Lung (tissue), 12 donors: ENCODE measurements around the gene PRRX2. TPM values are rescaled to one million over a fixed set of nuclear protein-coding genes. Genes with fewer than 3 reads are reported as not detected.
A peak's percentile ranks its signal among the peaks of the same experiment; 100 is the strongest.

Source experiments
- ATAC-seq: fragments of 200-7000 bp; cut with Tn5 transposase; one replicate; pipeline ENCODE4 v1.9.1; 2020; ENCODE audit warnings: moderate number of reproducible peaks; ENCODE audit not compliant: insufficient read depth, low FRiP score
- DNase-seq, 3 donors: peaks; one replicate each; pipeline ENCODE4 v3.0.0-alpha.2; 2013 to 2017
- H3K27ac ChIP-seq, 2 donors: one replicate each; pipeline ENCODE4 v1.5.1; 2013; ENCODE audit warnings: mild to moderate bottlenecking in 2 of 2, moderate library complexity in 2 of 2, control low read depth in 1 of 2, inconsistent platforms in 1 of 2, low read depth in 1 of 2, low read length in 1 of 2
- H3K27me3 ChIP-seq, 3 donors: one replicate each; pipeline ENCODE4 v1.5.1; 2013; ENCODE audit warnings: low read length in 2 of 3; ENCODE audit not compliant: control insufficient read depth in 3 of 3, insufficient read depth in 3 of 3
- H3K36me3 ChIP-seq, 4 donors: one replicate each; pipeline ENCODE4 v1.5.1; 2013; ENCODE audit warnings: low read length in 4 of 4, mild to moderate bottlenecking in 1 of 4, moderate library complexity in 1 of 4; ENCODE audit not compliant: control insufficient read depth in 4 of 4, insufficient read depth in 4 of 4
- H3K4me1 ChIP-seq, 5 donors: one replicate each; pipeline ENCODE4 v1.5.1; 2013; ENCODE audit warnings: low read length in 5 of 5, mild to moderate bottlenecking in 2 of 5, moderate library complexity in 1 of 5; ENCODE audit not compliant: control insufficient read depth in 5 of 5, insufficient read depth in 5 of 5
- H3K4me3 ChIP-seq: one replicate; pipeline ENCODE4 v1.5.1; 2013; ENCODE audit warnings: mild to moderate bottlenecking, control low read depth, moderate library complexity
- H3K9ac ChIP-seq, 2 donors: one replicate each; pipeline ENCODE4 v1.5.1; 2013; ENCODE audit warnings: low read length in 2 of 2, control low read depth in 1 of 2; ENCODE audit not compliant: insufficient read depth in 1 of 2
- H3K9me3 ChIP-seq, 4 donors: one replicate each; pipeline ENCODE4 v1.5.1; 2013; ENCODE audit warnings: low read length in 3 of 4, mild to moderate bottlenecking in 1 of 4, moderate library complexity in 1 of 4; ENCODE audit not compliant: control insufficient read depth in 4 of 4, insufficient read depth in 3 of 4
- CTCF ChIP-seq: IDR thresholded peaks from 2 replicates; pipeline ENCODE4 v1.5.1; 2012; ENCODE audit warnings: mild to moderate bottlenecking; ENCODE audit errors: control extremely low read depth, extremely low read depth
- WGBS, 2 donors: extraction: QIAGEN DNeasy Blood & Tissue Kit; methylation state at CpG; one replicate each; pipeline ENCODE4 v1.1.7; 2013; 5-methylcytosine and 5-hydroxymethylcytosine counted together
- polyA plus RNA-seq, 2 donors: library from polyadenylated mRNA; stranded (reverse); fragments of 200-250 nt; gene quantifications; one replicate each; pipeline ENCODE4 v1.2.1, GENCODE V29; 2013
- total RNA-seq, 2 donors: library from RNA; depleted of rRNA in 1 of 2; stranded (reverse); fragments of >200 nt in 1 of 2; gene quantifications; one replicate each; pipeline ENCODE4 v1.2.1, GENCODE V29; 2014 to 2021
- donor health status: control.
- donor health status: control.
- donor health status: Bipolar disorder and iron deficiency.
- donor health status: healthy.
- donor health status: DM: yes; HTN: yes; CAD: no.

The PRRX2 gene
- total and polyA plus RNA-seq, 4 donors, result 2.2 to 3.8 (median 3.5) TPM

- WGBS, 2 donors, result 9% methylated on average over 30 to 36 of the region's 36 CpGs
- Histone ChIP-seq H3K36me3 (no peaks in the 10 kb centered on the region), H3K4me1 (peaks cover 0 to 6% (median 0%) of the 10 kb centered on the region in 5 donors), H3K9me3 (no peaks in the 10 kb centered on the region), H3K4me3 (no peak overlapping the region), H3K27ac (no peak overlapping the region), H3K27me3 (peaks cover 5 to 35% (median 13%) of the 10 kb centered on the region in 3 donors), H3K9ac (no peak overlapping the region)
- ATAC-seq, result no peak
- no peak for TF ChIP-seq CTCF
- peak in 2 of 3 donors; percentile 30 to 32 for DNase-seq
These were observed 580 bp upstream of the PRRX2 start for GRCh38 chr9:129664746-129665388.

GRCh38 chr9:129665814-129666520 is 520 bp downstream of the PRRX2 start:
- H3K9me3 ChIP-seq, result no peaks in the 10 kb centered on the region
- H3K9ac ChIP-seq, result no peak overlapping the region
- ATAC-seq, result no peak
- H3K4me1 ChIP-seq, result peaks cover 0 to 6% (median 0%) of the 10 kb centered on the region in 5 donors
- peaks cover 5 to 34% (median 16%) of the 10 kb centered on the region in 3 donors for H3K27me3 ChIP-seq
- DNase-seq, result no peak
- TF ChIP-seq CTCF, result no peak
- no peaks in the 10 kb centered on the region for H3K36me3 ChIP-seq
- 1 to 4% methylated on average over 38 to 88 of the region's 88 CpGs for WGBS, 2 donors
- no peak overlapping the region for H3K27ac ChIP-seq
- peak overlapping the region; percentile 16 for H3K4me3 ChIP-seq

GRCh38 chr9:129666575-129666974 is 1.1 kb downstream of the PRRX2 start:
- no peak overlapping the region for H3K27ac ChIP-seq
- H3K27me3 ChIP-seq, result peaks cover 5 to 31% (median 13%) of the 10 kb centered on the region in 3 donors
- WGBS, 2 donors, result 24 to 27% methylated on average over 10 to 13 of the region's 13 CpGs
- no peak overlapping the region for H3K9ac ChIP-seq
- no peak for DNase-seq
- ATAC-seq, result no peak
- H3K4me1 ChIP-seq, result peaks cover 0 to 6% (median 0%) of the 10 kb centered on the region in 5 donors
- H3K4me3 ChIP-seq, result no peak overlapping the region
- no peak for TF ChIP-seq CTCF
- H3K9me3 ChIP-seq, result no peaks in the 10 kb centered on the region
- no peaks in the 10 kb centered on the region for H3K36me3 ChIP-seq
